Esophagus muscularis mucosa (tissue), 3 donors: Measurements from ENCODE around the gene PTGES.
"Not testable (repeated sequence)": the region's sequence is repeated elsewhere in the genome, so short reads cannot be mapped to it uniquely, and the experiment has no call there.

Experiments
- CTCF ChIP-seq, 3 experiments: fragments of 200-600 bp in 2 of 3; fragments of 450-650 bp in 1 of 3; sonication (generic) in 2 of 3; IDR thresholded peaks; one replicate each; pipeline ENCODE4 v1.5.1; 2017 to 2019; ENCODE audit warnings: antibody characterized with exemption in 3 of 3, mild to moderate bottlenecking in 2 of 3, moderate library complexity in 1 of 3
- POLR2A ChIP-seq: fragments of 450-650 bp; IDR thresholded peaks from one replicate; pipeline ENCODE4 v1.6.1; 2017; ENCODE audit warnings: antibody characterized with exemption, moderate library complexity, mild to moderate bottlenecking, low read depth

GRCh38 chr9:129760784-129761183, 7.9 kb upstream of the PTGES start:
- not testable (repeated sequence) for TF ChIP-seq CTCF (IDR thresholded peaks at IDR 0.05); POLR2A
